Measurements from ENCODE around the gene GOLT1A. TPM values are rescaled to one million over a fixed set of nuclear protein-coding genes. Genes with fewer than 3 reads are reported as not detected.
A peak's percentile ranks its signal among the peaks of the same experiment; 100 is the strongest.

GOLT1A gene
- total RNA-seq (not detected), polyA plus RNA-seq (under 1 TPM; 0.32 to 0.88 (median 0.79) TPM), total RNA-seq (0 to 0.29 (median 0) reads per million in 6 experiments)

DNA sequence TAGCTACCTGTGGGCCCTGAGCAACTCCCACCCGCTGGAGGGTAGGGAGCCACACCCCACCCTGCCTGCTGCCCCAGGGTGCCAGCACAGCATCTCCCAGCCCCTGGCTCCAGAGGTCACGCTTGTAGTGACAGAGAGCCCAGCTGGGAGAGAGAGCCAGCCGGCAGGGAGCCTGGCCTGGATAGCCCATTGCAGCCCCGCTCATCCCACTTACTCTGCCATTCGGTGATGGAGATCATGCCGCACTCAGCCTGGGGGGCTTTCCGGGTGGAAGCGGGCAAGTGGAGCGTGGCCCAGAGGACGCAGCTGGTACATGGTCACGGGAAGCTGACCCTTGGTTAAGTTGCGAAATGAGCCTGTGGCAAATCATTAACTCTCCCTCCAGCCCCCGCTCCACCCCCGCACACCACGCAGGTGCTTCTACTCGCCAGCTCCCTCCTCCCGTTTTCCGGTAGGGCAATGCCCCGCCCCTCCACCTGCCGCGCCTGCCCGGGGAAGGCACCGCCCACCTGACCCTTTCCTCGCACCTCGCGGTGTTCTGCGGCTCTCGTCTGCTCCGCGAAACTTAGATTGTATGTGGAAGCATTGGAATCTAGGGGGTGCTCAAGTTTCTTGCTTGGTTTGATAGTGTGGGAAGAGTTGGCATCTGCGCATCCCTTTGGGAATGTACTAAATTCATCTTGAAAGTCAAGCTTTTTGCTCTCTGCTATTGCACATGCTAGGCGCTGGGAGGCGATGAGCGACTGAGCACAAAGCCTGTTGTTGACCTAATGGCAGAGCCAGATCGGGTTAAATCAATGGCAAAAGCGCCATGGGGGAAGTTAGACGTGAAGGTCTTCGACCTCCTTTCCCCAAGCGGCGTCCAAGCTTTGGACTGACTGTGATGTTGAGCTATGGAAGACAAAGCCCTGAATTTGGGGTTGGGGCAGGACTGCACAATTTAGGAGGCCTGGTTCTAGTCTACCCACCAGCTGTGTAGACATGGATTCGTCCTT, at the start of gene GOLT1A:
Gene GOLT1A, minus strand, starts transcription at position 321 of the 995 bp plus-strand sequence. Its CDS starts 82 bp downstream, at position 239.
- Mint-ChIP-seq H3K9me3 (no peaks in the 10 kb centered on the region), H3K4me3 (peak within 1 kb of the TSS; percentile 65 to 83 (median 74)), H3K27ac (peak within 1 kb of the TSS in 2 of 10 donors; percentile 53 to 72), H3K4me1 (peaks cover 11 to 16% (median 13%) of the 10 kb centered on the region in 4 donors), H3K27me3 (peaks cover 0 to 3% (median 0%) of the 10 kb centered on the region in 5 donors), H3K36me3 (no peaks in the 10 kb centered on the region)
- DNase-seq (peak in 9 of 10 donors; percentile 22 to 60 (median 47)), ATAC-seq (peak; percentile 75 to 89)
- POLR2A ChIA-PET = no interaction called here

- DNase-seq = peak in 1 of 10 donors; percentile 21
- Mint-ChIP-seq H3K9me3 (no peaks in the 10 kb centered on the region), H3K27ac (peak overlapping the region in 1 of 10 donors; percentile 41), H3K27me3 (no peaks in the 10 kb centered on the region), H3K4me3 (no peak overlapping the region), H3K4me1 (peaks cover 0 to 1% (median 0%) of the 10 kb centered on the region in 4 donors), H3K36me3 (no peaks in the 10 kb centered on the region)
- ATAC-seq = no peak
- POLR2A ChIA-PET = no interaction called here
These were observed 49.6 kb upstream of the GOLT1A start for GRCh38 chr1:204263254-204263910.

DNA sequence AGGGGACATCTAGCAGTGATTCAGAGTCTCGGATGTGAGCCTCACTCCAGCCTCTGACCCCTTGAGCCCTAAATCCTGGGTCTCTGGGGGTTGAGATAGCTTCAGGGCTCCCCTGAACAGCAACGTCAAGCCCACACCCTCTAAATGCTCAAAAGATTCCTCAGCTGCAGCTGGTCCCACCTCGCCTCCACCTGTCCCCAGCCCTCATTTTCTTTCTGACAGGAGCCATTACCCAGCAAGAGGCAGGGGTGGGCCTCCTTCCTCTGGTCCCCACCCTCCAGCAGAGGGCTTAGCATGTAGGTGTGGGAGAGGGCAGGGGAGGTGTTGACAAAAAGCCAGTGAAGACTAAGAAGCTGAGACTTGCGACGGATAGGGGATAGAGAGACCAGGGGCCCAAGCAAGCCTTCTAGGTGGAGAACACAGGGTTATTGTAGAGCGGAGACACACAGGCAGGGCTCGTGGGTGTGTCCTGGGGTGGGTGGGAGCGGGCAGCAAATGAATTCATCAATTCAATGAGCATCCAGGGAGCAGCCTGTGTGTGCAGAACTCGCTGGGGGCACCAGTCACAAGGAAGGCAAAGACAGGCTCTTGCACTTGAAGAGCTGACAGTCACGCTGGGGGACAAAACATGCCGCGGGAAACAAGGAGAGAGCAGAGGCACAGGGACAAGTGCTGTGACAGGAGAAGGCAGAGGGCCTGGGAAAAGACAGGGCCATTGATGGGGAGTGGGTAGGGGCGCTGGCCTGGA, 48.9 kb upstream of the GOLT1A start:
- H3K4me1 Mint-ChIP-seq = peaks cover 0 to 3% (median 0%) of the 10 kb centered on the region in 4 donors
- H3K36me3 Mint-ChIP-seq = no peaks in the 10 kb centered on the region
- H3K9me3 Mint-ChIP-seq = no peaks in the 10 kb centered on the region
- no peak overlapping the region for H3K4me3 Mint-ChIP-seq
- H3K27ac Mint-ChIP-seq = peak overlapping the region in 3 of 10 donors; percentile 41 to 80 (median 68)
- no peaks in the 10 kb centered on the region for H3K27me3 Mint-ChIP-seq
- DNase-seq = peak in 1 of 10 donors; percentile 45
- POLR2A ChIA-PET = no interaction called here
- no peak for ATAC-seq

DNA sequence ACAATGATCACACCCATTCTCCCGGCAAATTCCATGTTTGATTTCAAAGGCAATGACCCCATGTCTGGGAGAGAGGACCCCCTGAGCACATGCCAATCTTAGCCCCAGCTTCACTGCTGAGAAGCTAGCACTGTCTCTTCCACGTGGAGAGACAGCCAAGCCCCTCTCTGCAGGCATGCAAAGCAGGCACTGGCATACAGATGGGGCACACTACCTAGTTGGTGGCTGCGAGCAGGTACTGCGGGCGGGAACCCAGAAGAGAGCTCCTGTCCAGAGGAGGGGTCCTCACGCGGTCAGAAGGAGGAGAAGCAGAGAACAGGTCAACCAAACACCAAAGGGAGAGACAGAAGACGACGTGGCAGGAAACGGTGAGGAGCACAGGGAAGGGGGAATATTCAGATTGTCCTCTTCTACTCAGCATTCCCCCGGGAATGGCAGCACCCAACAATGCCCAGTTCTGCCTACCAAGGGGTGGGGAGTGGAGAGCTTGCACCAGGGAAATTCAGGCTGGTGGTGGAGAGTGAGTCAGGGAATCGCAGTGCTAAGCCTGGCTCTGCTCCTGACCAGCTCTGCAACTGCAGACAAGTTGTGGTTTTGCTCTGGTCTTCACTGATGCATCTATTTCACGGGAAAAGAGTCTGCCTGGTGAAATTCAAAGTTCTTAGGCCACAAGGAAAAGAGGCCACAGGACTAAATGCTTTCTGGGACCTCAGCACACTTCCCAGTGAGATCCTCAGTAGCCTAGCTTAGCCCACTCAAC, 48.1 kb upstream of the GOLT1A start:
- POLR2A ChIA-PET = no interaction called here
- ATAC-seq (no peak), DNase-seq (peak in 1 of 10 donors; percentile 50)
- H3K27me3 Mint-ChIP-seq = no peaks in the 10 kb centered on the region
- no peak overlapping the region for H3K27ac Mint-ChIP-seq
- H3K4me1 Mint-ChIP-seq = peaks cover 0 to 3% (median 0%) of the 10 kb centered on the region in 4 donors
- no peaks in the 10 kb centered on the region for H3K36me3 Mint-ChIP-seq
- H3K4me3 Mint-ChIP-seq = no peak overlapping the region
- H3K9me3 Mint-ChIP-seq = no peaks in the 10 kb centered on the region

DNA sequence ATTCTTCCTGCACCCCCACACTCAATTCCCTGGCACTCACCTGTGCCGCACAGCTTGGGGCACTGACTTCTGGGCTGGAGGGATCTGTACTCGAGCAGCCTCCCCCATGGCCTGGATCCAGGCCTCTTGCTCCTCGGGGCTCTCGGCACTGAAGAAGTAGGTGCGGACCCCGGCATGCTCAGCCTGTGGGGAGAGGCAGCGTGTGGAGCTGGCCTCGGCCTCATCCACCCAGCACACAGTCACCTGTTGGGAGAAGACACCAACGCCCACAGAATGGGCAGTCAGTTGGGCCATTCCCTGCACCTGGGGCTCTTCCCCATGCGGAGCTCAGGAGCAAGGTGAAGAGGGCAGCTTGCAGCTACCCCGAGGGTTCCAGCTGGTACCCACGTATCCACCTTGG, 47.5 kb upstream of the GOLT1A start:
- Mint-ChIP-seq H3K36me3 (no peaks in the 10 kb centered on the region), H3K9me3 (no peaks in the 10 kb centered on the region), H3K4me3 (no peak overlapping the region), H3K4me1 (peaks cover 0 to 3% (median 0%) of the 10 kb centered on the region in 4 donors), H3K27ac (no peak overlapping the region), H3K27me3 (peaks cover 0 to 3% (median 0%) of the 10 kb centered on the region in 5 donors)
- POLR2A ChIA-PET = no interaction called here
- DNase-seq (no peak), ATAC-seq (no peak)

GRCh38 chr1:204260601-204261197, 46.9 kb upstream of the GOLT1A start:
- peaks cover 0 to 3% (median 0%) of the 10 kb centered on the region in 4 donors for H3K4me1 Mint-ChIP-seq
- H3K27me3 Mint-ChIP-seq = peaks cover 0 to 3% (median 0%) of the 10 kb centered on the region in 5 donors
- H3K27ac Mint-ChIP-seq = no peak overlapping the region
- ATAC-seq (no peak), DNase-seq (peak in 1 of 10 donors; percentile 42)
- no peaks in the 10 kb centered on the region for H3K9me3 Mint-ChIP-seq
- POLR2A ChIA-PET = no interaction called here
- no peak overlapping the region for H3K4me3 Mint-ChIP-seq
- no peaks in the 10 kb centered on the region for H3K36me3 Mint-ChIP-seq

GRCh38 chr1:204259782-204260181, 46.0 kb upstream of the GOLT1A start:
- no peak overlapping the region for H3K4me3 Mint-ChIP-seq
- no peaks in the 10 kb centered on the region for H3K9me3 Mint-ChIP-seq
- POLR2A ChIA-PET = no interaction called here
- H3K36me3 Mint-ChIP-seq = no peaks in the 10 kb centered on the region
- peaks cover 0 to 3% (median 0%) of the 10 kb centered on the region in 4 donors for H3K4me1 Mint-ChIP-seq
- H3K27me3 Mint-ChIP-seq = peaks cover 0 to 3% (median 0%) of the 10 kb centered on the region in 5 donors
- no peak for ATAC-seq
- no peak overlapping the region for H3K27ac Mint-ChIP-seq
- DNase-seq = peak in 1 of 10 donors; percentile 38

GRCh38 chr1:204259196-204259595, 45.4 kb upstream of the GOLT1A start:
- H3K36me3 Mint-ChIP-seq = no peaks in the 10 kb centered on the region
- no peak overlapping the region for H3K27ac Mint-ChIP-seq
- ATAC-seq (no peak), DNase-seq (no peak)
- H3K27me3 Mint-ChIP-seq = peaks cover 0 to 3% (median 0%) of the 10 kb centered on the region in 5 donors
- H3K4me1 Mint-ChIP-seq = peaks cover 0 to 3% (median 0%) of the 10 kb centered on the region in 4 donors
- H3K4me3 Mint-ChIP-seq = no peak overlapping the region
- no peaks in the 10 kb centered on the region for H3K9me3 Mint-ChIP-seq
- POLR2A ChIA-PET = no interaction called here

- Mint-ChIP-seq H3K36me3 (no peaks in the 10 kb centered on the region), H3K4me3 (no peak overlapping the region), H3K4me1 (peaks cover 0 to 3% (median 0%) of the 10 kb centered on the region in 4 donors), H3K27me3 (peaks cover 0 to 3% (median 0%) of the 10 kb centered on the region in 5 donors), H3K27ac (peak overlapping the region in 2 of 10 donors; percentile 13 to 22), H3K9me3 (no peaks in the 10 kb centered on the region)
- POLR2A ChIA-PET = interaction anchor here (0.5 kb wide), 1 partner anchor 113 kb away, joined by 4 read pairs; no protein-coding TSS in a partner anchor
- ATAC-seq (peak in 1 of 2 donors; percentile 42), DNase-seq (peak in 7 of 10 donors; percentile 1 to 50 (median 13))
These were observed 44.7 kb upstream of the GOLT1A start for GRCh38 chr1:204258213-204259115.

DNA sequence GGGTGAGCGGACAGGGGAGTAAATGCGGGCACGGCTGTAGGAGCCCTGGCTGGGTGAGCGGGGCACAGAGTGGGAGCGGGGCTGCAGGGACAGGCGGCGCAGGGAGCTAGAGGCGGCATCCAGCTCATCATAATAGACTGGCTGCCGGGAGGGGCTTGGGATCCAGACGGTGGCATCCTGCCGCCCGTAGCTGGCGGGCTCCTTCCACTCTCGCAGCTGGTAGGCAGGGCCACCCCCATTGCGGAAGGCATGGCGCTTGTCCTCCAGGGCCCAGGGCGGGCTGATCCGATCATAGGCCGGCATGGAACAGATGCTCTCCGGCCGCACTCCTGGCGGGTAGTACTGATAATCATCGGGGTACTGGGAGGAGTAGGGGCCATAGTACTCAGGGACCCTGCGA, 43.7 kb upstream of the GOLT1A start:
- DNase-seq = peak in 1 of 10 donors; percentile 56
- H3K27ac Mint-ChIP-seq = peak overlapping the region in 1 of 10 donors; percentile 29
- no peaks in the 10 kb centered on the region for H3K9me3 Mint-ChIP-seq

More for the DNA sequence above, 43.7 kb upstream of the GOLT1A start:
- ATAC-seq = no peak
- Mint-ChIP-seq H3K4me1 (peaks cover 0 to 3% (median 0%) of the 10 kb centered on the region in 4 donors), H3K27me3 (peaks cover 0 to 3% (median 0%) of the 10 kb centered on the region in 5 donors), H3K4me3 (no peak overlapping the region), H3K36me3 (no peaks in the 10 kb centered on the region)
- POLR2A ChIA-PET = no interaction called here
